HG03378 (cell line): ENCODE measurements around the gene KAT14.
"Not testable (repeated sequence)": the region's sequence is repeated elsewhere in the genome, so short reads cannot be mapped to it uniquely, and the experiment has no call there.

Experiments
- ATAC-seq: cut with Tn5 transposase; IDR thresholded peaks from one replicate; pipeline ENCODE4 v1.9.1; 2021; ENCODE audit warnings: mild to moderate bottlenecking, moderate library complexity; ENCODE audit not compliant: unreplicated experiment

Gene KAT14, protein sequence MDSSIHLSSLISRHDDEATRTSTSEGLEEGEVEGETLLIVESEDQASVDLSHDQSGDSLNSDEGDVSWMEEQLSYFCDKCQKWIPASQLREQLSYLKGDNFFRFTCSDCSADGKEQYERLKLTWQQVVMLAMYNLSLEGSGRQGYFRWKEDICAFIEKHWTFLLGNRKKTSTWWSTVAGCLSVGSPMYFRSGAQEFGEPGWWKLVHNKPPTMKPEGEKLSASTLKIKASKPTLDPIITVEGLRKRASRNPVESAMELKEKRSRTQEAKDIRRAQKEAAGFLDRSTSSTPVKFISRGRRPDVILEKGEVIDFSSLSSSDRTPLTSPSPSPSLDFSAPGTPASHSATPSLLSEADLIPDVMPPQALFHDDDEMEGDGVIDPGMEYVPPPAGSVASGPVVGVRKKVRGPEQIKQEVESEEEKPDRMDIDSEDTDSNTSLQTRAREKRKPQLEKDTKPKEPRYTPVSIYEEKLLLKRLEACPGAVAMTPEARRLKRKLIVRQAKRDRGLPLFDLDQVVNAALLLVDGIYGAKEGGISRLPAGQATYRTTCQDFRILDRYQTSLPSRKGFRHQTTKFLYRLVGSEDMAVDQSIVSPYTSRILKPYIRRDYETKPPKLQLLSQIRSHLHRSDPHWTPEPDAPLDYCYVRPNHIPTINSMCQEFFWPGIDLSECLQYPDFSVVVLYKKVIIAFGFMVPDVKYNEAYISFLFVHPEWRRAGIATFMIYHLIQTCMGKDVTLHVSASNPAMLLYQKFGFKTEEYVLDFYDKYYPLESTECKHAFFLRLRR

GRCh38 chr20:18137412-18138265, at the start of gene KAT14, which contains the start of gene PET117:
Gene KAT14 (plus strand): TSS chr20:18137863. CDS start chr20:18142661, 4,798 bp downstream.
Gene PET117 (plus strand): TSS chr20:18137863. CDS start chr20:18137956, 93 bp downstream.
- ATAC-seq: peak; percentile 80

- not testable (repeated sequence) for ATAC-seq
These were observed 49.4 kb upstream of the KAT14 start for GRCh38 chr20:18088298-18088697.

- ATAC-seq: not testable (repeated sequence)
These were observed 48.8 kb upstream of the KAT14 start for GRCh38 chr20:18088841-18089240.

GRCh38 chr20:18090044-18090443, 47.6 kb upstream of the KAT14 start:
- ATAC-seq: no peak

DNA sequence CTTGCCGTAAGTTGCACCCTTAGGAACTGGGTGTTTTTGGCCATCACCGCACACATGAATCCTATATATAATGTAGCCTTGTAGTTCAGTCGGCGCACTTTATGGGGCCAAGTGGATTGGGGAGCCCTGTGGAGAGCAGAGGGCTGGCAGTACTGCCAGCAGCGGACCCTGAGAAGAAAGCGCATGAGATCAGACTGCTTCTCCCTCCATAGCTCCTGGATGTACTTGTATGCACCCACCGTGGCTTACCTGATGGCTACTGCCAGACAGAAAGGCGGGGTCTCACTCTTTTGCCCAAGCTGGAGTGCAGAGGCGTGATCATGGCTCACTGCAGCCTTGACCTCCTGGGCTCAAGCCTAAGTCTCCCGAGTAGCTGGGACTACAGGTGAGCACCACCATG, 47.2 kb upstream of the KAT14 start:
- no peak for ATAC-seq

- no peak for ATAC-seq
These were observed 46.0 kb upstream of the KAT14 start for GRCh38 chr20:18091623-18092022.

- no peak for ATAC-seq
These were observed 44.8 kb upstream of the KAT14 start for GRCh38 chr20:18092890-18093289.

DNA sequence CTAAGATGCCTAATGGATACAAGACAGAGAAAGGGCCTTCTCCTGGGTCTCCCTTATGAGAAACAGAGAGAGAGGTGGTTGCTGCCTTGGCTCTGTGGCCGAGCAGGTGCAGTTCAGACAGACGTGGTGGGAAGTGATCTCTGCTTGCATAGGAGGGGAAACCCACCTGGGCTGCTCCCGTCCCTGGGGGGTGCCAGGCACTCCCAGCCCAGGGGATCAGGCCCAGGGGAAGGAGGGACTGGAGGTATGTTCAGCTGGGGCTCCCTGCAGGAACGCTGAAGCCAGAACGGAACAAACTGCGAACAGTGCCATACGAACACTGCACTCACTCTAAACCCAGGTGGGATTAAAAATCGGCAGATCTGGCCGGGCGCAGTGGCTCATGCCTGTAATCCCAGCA, 44.3 kb upstream of the KAT14 start:
- no peak for ATAC-seq

- ATAC-seq: no peak
These were observed 43.5 kb upstream of the KAT14 start for GRCh38 chr20:18094191-18094590.

GRCh38 chr20:18100569-18100968, 37.1 kb upstream of the KAT14 start:
- not testable (repeated sequence) for ATAC-seq

- no peak for ATAC-seq
These were observed 36.4 kb upstream of the KAT14 start for GRCh38 chr20:18101125-18101810.

- ATAC-seq: no peak
These were observed 34.2 kb upstream of the KAT14 start for GRCh38 chr20:18103497-18103896.

DNA sequence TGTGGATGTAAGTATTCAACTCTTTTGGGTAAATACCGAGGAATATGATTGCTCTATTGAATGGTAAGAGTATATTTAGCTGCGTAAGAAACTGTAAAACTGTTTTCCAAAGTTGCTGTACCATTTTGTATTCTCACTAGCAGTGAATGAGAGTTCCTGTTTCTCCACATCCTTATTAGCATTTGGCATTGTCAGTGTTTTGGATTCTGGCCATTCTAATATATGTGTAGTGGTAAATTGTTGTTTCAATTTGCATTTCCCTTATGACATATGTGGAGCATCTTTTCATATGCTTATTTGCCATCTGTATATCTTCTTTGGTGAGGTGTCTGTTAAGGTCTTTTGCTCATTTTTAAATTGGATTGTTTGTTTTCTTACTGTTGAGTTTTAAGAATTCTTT, 29.3 kb upstream of the KAT14 start:
- no peak for ATAC-seq

DNA sequence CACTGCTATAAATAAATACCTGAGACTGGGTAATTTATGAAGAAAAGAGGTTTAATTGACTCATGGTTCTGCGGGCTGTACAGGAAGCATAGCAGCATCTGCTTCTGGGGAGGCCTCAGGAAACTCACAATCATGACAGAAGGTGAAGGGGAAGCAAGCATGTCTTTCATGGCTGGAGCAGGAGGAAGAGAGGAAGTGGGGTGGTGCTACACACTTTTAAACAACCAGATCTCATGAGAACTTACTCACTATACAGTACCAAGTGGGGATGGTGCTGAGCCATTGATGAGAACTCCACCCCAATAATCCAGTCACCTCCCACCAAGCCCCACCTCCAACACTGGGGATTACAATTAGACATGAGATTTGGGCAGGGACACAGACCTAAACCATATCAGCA, 9.1 kb upstream of the KAT14 start:
- ATAC-seq: not testable (repeated sequence)

GRCh38 chr20:18132663-18133062, 5.0 kb upstream of the KAT14 start:
- no peak for ATAC-seq

DNA sequence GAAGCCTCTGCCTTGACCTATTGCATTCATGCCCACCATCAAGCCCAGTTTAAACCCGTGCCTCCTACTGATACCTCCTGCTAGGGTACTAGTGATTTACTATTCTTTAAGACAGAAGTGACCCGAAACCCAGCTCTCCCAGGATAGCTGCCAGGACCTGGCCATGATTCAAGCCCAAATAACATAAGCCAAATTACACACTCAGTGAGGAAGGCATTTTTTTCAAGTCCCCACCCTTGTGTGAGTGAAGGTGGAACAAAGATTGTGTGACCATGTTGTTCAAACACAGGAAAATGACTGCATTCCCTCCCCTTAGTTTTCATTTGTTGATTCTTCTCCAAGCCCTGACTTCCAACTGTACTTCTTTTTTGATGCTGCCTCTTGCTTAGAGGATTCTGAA, 3.7 kb upstream of the KAT14 start:
- no peak for ATAC-seq

GRCh38 chr20:18138266-18138582, 561 bp downstream of the KAT14 start:
- peak; percentile 30 for ATAC-seq

GRCh38 chr20:18138639-18139583, 1.2 kb downstream of the KAT14 start:
- no peak for ATAC-seq

DNA sequence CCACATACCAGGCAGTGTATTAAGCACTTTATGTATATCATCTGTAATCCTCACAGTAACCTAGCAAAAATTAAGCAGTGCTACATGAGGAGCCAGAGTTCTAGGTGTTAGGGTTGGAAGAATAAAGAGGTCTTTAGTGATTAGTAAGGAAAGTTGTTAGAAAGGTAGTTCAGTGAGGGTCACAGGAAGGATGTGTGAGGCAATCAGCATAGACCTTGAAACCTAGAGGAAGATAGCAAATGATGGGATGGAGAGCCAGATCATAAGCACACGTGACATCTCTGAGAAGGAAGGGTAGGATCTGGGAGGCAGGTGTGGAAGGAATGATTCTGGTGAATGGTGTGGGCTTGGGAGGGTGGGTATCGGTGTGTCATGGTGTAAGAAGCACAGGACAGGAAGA, 2.2 kb downstream of the KAT14 start:
- no peak for ATAC-seq
